ENCODE results near the gene GDPD4.

DNA sequence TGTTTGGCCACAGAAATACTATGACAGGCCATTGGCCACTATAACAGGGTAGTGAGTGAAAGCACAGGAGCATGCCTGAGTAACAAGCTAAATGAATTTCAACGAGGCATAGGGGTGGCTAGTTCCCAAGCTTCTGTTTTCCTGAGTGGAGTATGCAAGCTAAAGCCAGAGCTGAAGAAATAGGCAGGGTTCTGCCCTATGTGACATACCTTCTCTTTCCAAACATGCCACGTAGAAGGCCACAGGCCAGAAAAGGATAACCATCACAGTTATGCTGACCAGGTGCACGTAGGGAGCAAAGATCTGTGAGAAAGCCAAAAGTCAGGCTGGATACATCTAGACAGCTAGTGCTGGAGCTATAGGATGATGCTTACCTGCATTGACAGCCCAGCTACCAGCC is 30.6 kb downstream of the GDPD4 start:
- TF ChIP-seq, protein P1, sequence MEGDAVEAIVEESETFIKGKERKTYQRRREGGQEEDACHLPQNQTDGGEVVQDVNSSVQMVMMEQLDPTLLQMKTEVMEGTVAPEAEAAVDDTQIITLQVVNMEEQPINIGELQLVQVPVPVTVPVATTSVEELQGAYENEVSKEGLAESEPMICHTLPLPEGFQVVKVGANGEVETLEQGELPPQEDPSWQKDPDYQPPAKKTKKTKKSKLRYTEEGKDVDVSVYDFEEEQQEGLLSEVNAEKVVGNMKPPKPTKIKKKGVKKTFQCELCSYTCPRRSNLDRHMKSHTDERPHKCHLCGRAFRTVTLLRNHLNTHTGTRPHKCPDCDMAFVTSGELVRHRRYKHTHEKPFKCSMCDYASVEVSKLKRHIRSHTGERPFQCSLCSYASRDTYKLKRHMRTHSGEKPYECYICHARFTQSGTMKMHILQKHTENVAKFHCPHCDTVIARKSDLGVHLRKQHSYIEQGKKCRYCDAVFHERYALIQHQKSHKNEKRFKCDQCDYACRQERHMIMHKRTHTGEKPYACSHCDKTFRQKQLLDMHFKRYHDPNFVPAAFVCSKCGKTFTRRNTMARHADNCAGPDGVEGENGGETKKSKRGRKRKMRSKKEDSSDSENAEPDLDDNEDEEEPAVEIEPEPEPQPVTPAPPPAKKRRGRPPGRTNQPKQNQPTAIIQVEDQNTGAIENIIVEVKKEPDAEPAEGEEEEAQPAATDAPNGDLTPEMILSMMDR (IDR thresholded peaks at IDR 0.05; ENCODE audit: insufficient read depth, low read length, poor library complexity, severe bottlenecking), result no peak
- TF ChIP-seq EZH2phosphoT487 (conservative IDR thresholded peaks at IDR 0.05; ENCODE audit: low read length), result no peak

Data from SU-DHL-6 (cell line).